ENCODE measurements around the gene TLN1. TPM values are rescaled to one million over a fixed set of nuclear protein-coding genes. Genes with fewer than 3 reads are reported as not detected.
A peak's percentile ranks its signal among the peaks of the same experiment; 100 is the strongest.

The TLN1 gene
- total and polyA plus RNA-seq, 2 of the 8 experiments (the other 6 are each of a cell fraction or from before 2014, with no cell fraction given) = 28.1 to 90.1 TPM

GRCh38 chr9:35712762-35713400 lies 19.1 kb downstream of the TLN1 start:
- H3K4me1 ChIP-seq (replicated peaks in 1 of 4; ENCODE audit: control insufficient read depth in 3 of 4, insufficient read depth in 4 of 4, low read length in 3 of 4) = no peaks in the 10 kb centered on the region
- H3K27me3 ChIP-seq (replicated peaks in 1 of 4; ENCODE audit: control insufficient read depth in 3 of 4, extremely low read depth in 1 of 4, insufficient read depth in 3 of 4, low read length in 3 of 4) = no peaks in the 10 kb centered on the region
- H3K4me3 ChIP-seq (ENCODE audit: extremely low read depth in 1 of 4, insufficient read depth in 2 of 4, low read depth in 3 of 4, low read length in 4 of 4) = no peak overlapping the region
- H2BK12ac ChIP-seq (ENCODE audit: low read depth, low read length) = no peak overlapping the region
- H2BK120ac ChIP-seq (replicated peaks; ENCODE audit: low read depth, low read length) = no peak overlapping the region
- no peak overlapping the region for H2BK20ac ChIP-seq (ENCODE audit: low read length)
- peaks cover 31 to 84% (median 60%) of the 10 kb centered on the region in 4 experiments; a peak in 7 of 8 replicates for H3K36me3 ChIP-seq (ENCODE audit: control insufficient read depth in 2 of 4, insufficient read depth in 4 of 4, low read length in 3 of 4)
- H2AK5ac ChIP-seq (ENCODE audit: low read depth, low read length) = no peak overlapping the region
- no peak overlapping the region for H4K8ac ChIP-seq (ENCODE audit: extremely low read depth, insufficient read depth, low read length)
- no peak overlapping the region for H2BK15ac ChIP-seq (ENCODE audit: low read length)
- no peak overlapping the region for H3K23ac ChIP-seq (ENCODE audit: insufficient read length)
- H3K9me3 ChIP-seq (ENCODE audit: insufficient read depth in 2 of 2, low read depth in 1 of 2, low read length in 1 of 2) = no peaks in the 10 kb centered on the region
- WGBS, 2 experiments (ENCODE audit: extremely low coverage in 1 of 2, insufficient coverage in 1 of 2, insufficient read length in 1 of 2, insufficient replicate concordance in 2 of 2, low coverage in 1 of 2, low lambda C conversion rate in 2 of 2, missing lambda C conversion rate in 1 of 2) = 86% methylated on average over 11 of the region's 11 CpGs; no CpG with 5 or more reads in 1 of the 2 experiments
- peaks cover 0 to 5% of the 10 kb centered on the region in 2 experiments for H4K20me1 ChIP-seq (replicated peaks in 1 of 2; ENCODE audit: control insufficient read depth in 1 of 2, insufficient read depth in 2 of 2, low read length in 2 of 2)
- FAIRE-seq = no peak
- H3K14ac ChIP-seq (ENCODE audit: insufficient read length) = no peak overlapping the region
- H3K4me2 ChIP-seq (ENCODE audit: insufficient read depth in 1 of 2, low read depth in 2 of 2, low read length in 2 of 2) = no peak overlapping the region
- no peak overlapping the region for H3K9ac ChIP-seq (replicated peaks in 1 of 4; ENCODE audit: extremely low read depth in 1 of 4, low read depth in 3 of 4, low read length in 3 of 4)
- no peak overlapping the region for H3K4ac ChIP-seq (replicated peaks; ENCODE audit: insufficient read length, low read depth, low read length)
- H3K18ac ChIP-seq (ENCODE audit: extremely low read depth, low read length) = no peak overlapping the region
- DNase-seq (ENCODE audit: low read depth in 1 of 2, low spot score in 2 of 2) = no peak
- no peaks in the 10 kb centered on the region for H3K79me2 ChIP-seq (ENCODE audit: control insufficient read depth in 1 of 2, insufficient read depth in 2 of 2, low read length in 2 of 2)
- H3K23me2 ChIP-seq (ENCODE audit: low read depth, low read length) = no peaks in the 10 kb centered on the region
- POLR2A ChIA-PET (ENCODE audit: partially characterized antibody) = interaction anchor here (0.7 to 10.5 kb wide), 8 partner anchors 8 to 43 kb away, joined by 3 to 51 read pairs (median 3); no protein-coding TSS in a partner anchor
- peaks cover 3% of the 10 kb centered on the region; the same call in 1 of the 2 replicates for H3K79me1 ChIP-seq (ENCODE audit: low read depth, low read length)
- H4K91ac ChIP-seq (replicated peaks; ENCODE audit: insufficient read length, low read length) = no peak overlapping the region
- H2BK5ac ChIP-seq (ENCODE audit: low read depth, low read length) = no peak overlapping the region
- no peak overlapping the region for H4K5ac ChIP-seq (ENCODE audit: insufficient read length, low read depth, low read length)
- H3K27ac ChIP-seq (ENCODE audit: low read depth, low read length) = no peak overlapping the region
- H3K56ac ChIP-seq (replicated peaks; ENCODE audit: insufficient read length, low read depth, low read length) = no peak overlapping the region
- H2AFZ ChIP-seq (ENCODE audit: low read length) = no peak overlapping the region
- CTCF ChIA-PET (ENCODE audit: partially characterized antibody) = interaction anchor here (0.5 to 13.8 kb wide), 15 partner anchors 9 to 208 kb away, joined by 3 to 199 read pairs (median 5); partner anchors contain the start of genes ARHGEF39, CCDC107, CREB3 and RMRP
- TF ChIP-seq JUN (IDR thresholded peaks at IDR 0.05; ENCODE audit: low read depth, low read length) (no peak), RXRA (IDR thresholded peaks at IDR 0.05; ENCODE audit: insufficient read depth, low read depth, low read length) (no peak), CREB1 (IDR thresholded peaks at IDR 0.05) (no peak), POLR2AphosphoS5 (IDR thresholded peaks at IDR 0.05; ENCODE audit: low read depth, low read length) (no peak), NANOG (IDR thresholded peaks at IDR 0.05; ENCODE audit: insufficient read depth, low read depth, low read length, poor library complexity, severe bottlenecking) (no peak), RAD21 (IDR thresholded peaks at IDR 0.05 in 1 of 2, conservative IDR thresholded peaks at IDR 0.05 in 1 of 2; ENCODE audit: low read depth in 2 of 2, low read length in 2 of 2) (peak; percentile 21 to 22; a peak in 2 of 4 replicates), USF2 (IDR thresholded peaks at IDR 0.05; ENCODE audit: low read length) (no peak), CTCF (IDR thresholded peaks at IDR 0.05; ENCODE audit: control extremely low read depth in 1 of 3, insufficient read depth in 1 of 3, low read depth in 1 of 3, low read length in 3 of 3) (peak in 2 of 3 experiments; percentile 39 to 45; a peak in 3 of 4 replicates)
